Measurements from ENCODE around the gene SSTR4.

The SSTR4 gene

DNA sequence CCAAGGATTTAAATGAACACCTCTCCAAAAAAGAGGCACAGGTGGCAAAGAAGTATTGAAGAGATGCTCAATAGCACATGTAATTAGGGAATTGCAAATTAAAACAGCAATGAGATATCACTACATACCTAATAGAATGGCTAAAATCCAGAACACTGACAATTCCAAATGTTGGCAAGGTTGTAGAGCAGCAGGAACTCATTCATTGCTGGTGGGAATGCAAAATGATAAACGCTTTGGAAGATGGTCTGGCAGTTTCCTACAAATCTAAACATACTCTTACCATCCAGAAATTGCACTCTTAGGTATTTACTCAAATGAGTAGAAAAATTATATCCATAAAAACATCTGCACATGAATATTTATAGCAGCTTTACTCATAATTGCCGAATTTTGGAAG is 34.0 kb downstream of the SSTR4 start:
- no peak for DNase-seq

DNA sequence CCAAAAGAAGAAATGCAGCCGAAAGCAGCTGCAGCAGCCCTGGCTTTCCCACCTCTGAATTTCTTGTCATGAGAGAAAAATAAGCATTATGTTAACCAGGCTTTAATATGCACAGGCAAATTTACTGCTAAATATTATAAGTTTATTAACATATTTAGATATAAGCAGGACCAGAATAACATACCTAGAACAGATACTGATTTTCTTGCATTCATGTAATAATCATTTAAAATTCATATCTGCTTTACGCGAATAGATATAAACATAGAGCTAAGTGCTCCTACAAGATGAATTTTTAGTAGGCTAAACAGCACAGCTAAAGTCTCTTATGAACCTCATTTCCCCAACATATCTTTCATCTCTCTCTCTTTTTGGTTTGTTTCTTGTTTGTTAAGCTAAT is 36.3 kb downstream of the SSTR4 start:
- no peak for DNase-seq

DNA sequence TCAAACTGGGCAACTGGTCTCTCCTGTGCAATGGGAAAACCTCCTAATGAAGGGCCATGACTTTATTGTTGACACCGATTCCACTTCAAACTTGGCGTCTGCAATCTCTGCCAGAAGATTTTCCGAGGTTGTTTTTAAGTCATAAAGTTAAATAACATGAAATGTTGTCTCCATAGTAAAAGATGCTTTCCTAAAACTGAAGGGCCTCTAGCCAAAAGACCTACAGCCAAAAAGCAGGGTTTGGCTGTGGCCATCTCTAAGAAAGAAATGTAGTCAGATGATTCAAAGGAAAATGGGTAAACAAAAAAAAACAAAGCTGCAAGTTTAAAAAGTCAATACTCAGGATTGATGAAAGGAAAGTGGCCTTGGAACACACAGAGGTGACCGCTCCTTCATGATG is 36.9 kb downstream of the SSTR4 start:
- DNase-seq: no peak

DNA sequence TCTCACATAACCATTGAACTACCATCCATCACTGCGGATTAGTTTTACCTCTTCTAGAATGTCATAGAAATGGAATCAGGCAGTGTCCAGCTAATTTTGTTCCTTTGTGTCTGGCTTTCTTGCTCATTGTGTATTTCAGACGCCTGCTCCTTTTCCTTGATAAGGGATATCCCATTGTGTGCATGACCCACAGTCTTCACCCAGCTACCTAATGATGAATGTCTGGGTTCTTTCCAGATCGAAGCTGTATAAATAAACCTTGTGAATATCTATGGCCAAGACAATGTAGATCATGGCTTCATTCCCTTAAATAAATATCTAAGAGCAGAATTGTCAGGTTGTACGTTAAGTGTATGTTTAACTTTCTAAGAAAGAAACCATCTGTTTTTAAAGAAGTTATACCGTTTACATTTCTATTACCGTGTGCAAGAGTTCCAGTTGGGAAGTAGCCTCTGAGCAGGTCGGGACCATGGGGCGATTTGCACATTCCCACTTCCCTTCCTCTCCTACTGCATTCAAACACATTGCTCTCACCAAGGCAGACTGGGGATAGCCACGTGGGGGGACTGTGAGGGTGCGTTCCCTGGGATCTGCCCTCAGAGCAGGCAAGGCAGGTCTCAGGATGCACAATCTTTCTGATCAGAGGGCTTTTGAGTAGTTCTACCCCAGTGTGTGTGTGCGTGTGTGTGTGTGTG is 37.9 kb downstream of the SSTR4 start:
- no peak for DNase-seq

DNA sequence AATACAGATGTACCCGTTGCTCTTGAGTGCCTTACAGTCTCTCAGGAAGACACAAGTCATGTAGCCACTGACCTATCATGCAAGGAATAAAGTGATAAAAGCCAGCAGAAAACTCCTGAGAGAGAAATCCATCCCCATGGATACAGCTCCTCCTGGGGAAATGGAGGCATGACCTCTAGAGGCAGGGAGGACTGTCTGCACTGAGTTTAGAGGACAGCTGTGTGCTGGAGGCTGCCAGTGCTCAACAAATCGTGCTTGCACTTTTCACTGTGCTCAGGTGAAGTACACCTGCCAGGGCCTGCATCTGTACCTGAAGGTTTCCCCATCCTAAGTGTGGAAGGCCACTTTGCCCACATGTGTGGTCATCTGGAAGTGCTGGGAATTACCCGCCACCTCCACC is 38.9 kb downstream of the SSTR4 start:
- no peak for DNase-seq

DNA sequence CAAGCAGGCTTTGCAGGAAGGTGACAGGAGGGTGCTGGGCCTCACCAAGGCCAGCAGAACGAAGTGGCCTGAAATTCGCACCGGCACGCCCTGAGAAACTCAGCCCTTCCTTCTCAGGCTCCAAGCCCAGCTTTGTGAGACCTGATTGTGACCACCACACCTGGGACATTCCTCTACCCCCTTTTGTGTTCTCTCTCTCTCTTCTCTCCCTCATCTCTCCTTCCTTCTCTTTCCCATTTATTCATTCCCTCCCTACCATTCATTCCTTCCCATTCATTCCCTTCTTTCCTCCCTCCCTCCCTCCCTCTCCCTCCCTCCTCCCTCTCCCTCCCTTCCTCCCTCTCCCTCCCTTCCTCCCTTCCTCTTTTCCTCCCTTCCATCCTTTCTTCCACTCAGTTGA is 42.2 kb downstream of the SSTR4 start:
- DNase-seq: no peak

DNA sequence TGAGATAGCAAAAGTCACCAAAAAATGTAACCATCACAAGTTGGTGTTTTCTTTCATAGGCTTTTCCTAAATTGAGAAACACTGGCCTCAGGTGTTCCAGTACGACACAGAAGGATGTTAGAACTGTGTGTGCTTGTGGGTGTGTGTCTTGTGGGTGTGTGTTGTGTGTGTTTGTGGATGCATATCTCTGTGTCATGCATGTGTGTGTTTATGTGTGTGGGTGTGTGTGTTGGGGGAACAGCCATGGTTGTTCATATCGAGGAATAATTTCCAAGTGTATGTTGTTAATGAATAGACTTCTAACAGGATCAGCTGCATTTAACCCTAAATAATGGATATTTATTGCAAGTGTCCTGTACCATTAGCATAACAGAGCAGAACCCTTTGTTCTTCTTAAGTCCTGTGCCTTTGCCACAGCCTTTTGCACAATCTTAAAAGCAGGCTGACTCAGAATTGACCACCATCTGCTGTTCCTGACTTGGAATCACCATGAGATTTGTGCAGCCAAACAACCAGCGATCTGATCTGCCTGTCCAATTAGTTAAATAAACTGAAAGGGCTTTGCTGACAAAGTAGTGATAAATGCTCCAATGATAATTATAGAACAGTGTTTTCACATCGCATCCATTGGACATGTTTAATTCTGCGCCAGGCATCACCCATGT is 43.4 kb downstream of the SSTR4 start:
- peak; percentile 88 for DNase-seq

DNA sequence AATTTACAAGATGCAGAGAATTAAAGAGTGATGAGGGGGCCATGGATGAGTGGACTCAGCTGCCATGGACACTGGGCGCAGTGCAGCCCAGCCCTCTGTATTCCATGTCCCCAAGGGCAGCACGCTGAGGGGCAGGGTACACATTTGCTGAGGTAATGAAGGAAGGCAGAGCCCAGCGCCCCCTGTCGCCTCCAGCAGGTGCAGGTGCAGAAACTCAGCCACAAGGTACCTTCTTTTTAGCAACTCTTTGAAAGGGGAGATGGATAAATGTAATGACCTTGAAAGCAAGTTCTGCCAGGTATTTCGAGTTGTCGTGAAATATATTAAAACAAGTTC is 43.9 kb downstream of the SSTR4 start:
- DNase-seq: peak; percentile 85

DNA sequence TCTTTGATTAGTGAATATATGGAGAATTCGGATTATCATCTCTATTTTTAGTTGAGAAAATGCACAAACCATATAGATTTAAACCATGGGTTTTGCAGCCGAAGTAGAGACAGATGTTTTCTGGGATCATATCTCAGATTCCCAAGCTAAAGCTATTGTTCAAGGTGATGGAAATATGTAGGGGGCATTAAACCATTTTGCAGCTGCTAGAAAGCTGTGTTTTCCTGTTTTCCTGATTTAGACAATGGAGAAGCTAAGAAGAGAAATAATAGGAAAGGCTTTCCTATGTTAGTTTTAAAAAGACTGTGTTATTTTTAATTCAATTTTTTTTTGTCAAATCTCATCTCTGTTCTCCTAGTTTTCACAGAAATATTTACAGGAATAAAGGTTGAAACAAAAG is 44.8 kb downstream of the SSTR4 start:
- DNase-seq: no peak

DNA sequence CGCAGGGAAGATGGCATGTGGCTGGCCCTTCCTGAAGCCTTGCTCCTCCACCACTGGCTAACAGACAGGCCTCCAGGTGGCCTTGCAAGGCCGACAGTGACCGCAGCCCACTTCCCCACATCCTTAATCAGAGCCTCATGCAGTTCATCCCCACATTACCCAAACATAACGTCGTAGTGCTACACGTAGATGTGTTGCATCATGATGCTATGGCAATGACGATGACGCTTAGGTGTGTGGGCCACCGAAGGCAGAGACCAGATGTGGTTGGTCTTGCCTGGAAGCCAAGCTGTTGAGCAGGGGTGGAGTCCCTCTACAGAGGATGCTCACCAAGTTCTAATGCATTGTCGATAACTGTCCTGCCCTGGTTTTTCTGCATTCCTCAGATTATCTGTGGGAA is 45.4 kb downstream of the SSTR4 start:
- no peak for DNase-seq

DNA sequence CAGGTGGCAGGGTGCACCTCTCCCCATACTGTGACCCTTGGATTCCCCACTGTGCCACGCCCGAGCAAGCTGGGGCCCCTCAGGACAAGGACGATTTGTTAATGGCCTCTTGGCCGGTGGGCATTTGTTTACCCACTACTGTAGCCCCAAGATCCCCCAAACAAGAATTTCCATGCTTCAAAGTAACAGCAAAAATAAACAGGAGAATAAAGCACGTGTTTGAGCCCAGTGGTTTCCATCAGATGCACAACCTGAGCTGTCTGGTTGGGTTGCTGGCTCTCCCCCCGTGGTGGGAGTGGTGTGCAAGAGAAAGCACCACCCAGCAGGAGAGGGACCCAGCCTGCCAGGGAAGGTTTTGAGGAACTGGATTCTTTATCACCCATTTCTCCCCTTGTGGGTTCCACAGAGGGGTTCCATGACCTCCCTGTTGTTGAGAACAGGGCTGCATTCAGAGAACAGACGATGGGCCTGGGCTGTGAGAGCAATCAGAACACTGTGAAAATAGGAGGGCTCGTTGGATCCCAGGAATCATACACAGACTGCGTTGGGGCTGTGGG is 46.2 kb downstream of the SSTR4 start:
- no peak for DNase-seq

DNA sequence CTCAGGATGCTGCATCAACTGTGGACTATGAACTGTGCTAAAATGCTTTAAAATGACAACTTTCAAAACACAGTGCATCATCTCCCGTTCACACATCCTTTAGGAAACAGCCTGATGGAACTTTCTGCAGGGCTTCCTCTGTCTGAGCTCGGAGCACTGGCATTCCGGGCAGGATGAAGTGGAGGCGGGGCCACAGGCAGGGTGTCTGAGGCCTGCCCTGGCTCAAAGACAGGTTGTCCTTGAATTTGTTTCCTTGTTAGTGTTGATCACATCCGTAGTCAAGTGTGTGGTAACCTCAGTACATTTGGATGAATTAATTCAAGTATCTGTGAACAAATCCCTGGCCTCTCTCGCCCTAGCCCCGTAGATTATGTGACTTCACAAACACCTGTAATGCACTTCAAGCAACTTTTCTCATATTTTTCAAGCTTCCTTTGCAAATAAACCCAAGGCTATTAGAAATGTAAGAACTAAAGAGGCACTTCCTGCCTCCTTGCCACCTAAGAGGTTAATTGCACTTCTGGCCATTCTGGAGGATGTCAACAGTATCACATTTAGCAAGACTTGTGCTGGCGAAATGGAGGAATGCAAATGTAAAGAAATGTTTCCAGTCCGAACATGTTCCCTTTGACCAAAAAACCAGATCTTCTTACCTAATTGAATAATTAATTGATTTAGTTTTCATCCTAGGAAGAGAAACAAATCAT is 47.9 kb downstream of the SSTR4 start:
- no peak for DNase-seq

DNA sequence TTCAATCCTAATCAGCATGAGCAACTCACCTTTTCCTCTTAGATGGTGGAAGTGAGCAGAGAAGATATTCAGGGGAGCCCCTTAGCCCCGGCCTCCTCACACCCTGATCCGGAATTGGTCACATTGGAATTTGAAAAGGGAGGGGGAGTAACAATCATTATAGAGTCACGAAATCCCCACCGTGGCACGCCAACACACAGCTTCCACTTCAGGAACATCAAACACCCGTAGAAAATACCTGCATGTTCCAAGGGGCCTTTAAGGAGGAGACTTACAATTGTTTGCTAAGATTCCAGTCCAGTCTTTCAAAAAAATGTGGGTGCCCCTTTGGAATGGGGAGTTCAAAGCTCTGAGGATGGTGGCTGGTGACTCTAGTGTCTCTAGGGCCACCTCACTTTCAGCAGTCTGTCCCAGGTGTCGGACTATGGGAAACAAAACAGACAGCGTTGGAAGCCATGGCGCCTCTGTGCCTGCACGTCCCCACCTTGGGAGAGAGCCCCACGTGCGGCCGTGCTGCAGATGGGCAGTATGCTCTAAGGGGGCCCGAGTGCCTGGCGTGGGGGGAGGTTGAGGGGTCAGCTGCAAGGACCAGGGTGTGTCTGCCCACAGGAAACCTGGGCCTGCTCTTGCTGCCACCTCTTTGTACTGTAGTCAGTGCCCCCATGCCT is 48.6 kb downstream of the SSTR4 start:
- no peak for DNase-seq

DNA sequence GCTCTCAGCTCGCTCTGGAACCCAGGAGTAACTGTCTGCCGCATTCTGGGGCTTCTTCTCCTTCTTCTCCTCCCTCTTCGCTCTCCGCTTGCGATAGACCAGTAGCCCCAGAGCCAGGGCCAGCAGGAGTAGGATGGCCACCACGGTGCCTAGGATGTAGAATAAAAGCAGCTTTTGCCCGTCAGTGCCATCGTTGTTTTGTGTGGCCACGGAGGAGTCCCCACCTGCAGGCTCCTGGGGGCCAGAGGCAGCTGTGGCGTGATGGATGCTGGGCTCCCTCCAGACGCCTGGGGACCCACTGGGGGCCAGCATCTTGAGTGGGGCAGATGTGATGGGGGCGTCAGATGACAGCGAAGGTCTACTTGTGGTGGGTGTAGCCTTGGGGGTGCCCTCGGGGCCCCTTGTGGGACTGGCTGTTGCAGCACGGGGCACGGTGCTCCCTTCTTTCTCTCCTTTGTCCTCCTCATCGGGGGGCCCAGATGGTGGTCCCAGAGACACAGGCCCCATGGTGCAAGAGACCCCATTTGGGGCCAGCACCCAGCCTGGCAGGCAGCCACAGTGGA is 49.3 kb downstream of the SSTR4 start:
- DNase-seq: no peak

DNA sequence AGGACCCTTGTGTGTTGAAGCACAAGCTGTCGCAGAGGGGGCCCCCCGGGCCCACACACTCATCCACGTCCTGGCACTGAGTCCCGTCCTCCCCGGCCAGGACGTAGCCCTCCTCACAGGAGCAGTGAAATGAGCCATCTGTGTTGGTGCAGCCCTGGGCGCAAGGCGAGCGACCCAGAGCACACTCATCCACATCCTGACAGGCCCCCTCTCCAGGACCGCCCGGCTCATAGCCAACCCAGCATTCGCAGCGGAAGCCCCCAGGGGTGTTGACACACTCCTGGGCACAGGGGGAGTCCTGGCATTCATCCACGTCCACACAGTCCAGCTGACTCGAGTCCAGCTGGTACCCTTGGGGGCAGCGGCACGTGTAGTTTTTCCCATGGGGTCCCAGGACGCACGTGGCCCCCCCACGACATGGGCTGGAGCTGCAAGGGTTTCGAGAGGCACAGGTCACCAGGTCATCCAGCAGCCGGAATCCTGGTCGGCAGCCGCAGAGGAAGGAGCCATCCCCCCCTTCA is 49.8 kb downstream of the SSTR4 start:
- no peak for DNase-seq

DNA sequence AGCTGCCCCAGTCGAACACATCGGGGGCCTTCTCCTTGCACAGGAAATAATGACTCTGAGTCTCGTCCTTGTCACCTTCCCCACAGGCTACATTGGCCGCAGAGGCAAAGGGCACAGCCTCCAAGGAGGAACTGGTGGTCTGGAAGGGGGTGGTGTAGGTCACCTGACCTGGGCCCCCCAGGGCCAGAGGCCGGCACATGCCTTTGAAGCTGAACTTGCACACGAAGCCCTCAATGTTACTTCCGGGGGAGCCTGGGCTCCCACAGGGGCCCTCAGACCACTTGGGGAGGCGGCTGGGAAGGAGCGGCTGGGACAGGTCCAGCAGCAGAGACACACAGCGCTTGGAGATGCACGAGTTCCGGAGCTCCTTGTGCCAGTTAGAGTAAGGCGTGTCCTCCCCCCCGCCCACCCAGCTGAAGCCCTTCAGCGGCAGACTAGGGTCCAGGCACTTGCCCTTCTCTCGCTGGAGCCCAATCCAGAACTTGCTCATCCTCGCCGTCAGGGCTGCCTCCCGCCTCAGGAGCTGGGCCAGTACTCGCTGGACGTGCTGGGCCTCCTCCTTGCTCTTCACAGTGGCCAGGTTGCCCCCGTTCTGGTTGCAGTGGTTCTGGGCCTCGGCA is 50.4 kb downstream of the SSTR4 start:
- no peak for DNase-seq

DNA sequence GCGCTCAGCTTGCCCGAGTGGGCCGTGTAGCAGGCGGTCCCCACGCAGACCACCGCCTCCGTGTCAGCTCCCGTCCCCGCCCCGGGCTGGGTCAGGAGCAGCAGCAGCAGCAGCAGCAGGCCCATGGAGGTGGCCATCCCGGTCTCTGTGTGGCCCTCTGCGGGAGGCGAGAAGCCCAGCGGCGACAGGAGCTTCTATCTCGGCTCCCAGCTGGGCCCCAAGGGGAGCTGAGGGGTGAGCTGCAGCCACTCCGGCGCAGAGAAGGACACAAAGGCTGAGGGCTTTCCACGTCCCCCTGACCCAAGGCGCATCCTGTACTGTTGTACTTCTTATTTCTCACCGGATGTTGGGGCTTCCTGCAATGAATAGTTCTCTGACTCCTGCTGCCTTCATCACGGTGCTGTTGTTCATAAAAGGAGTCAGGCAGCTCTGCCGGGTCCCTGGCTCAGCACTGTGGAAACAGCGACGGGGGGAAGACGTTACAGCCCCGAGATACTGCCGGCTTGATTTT is 51.0 kb downstream of the SSTR4 start, which contains the start of gene CD93:
Gene CD93, minus strand, starts transcription at position 269 of the 511 bp plus-strand sequence. Its CDS starts 132 bp downstream, at position 137.
- DNase-seq: peak; percentile 30

DNA sequence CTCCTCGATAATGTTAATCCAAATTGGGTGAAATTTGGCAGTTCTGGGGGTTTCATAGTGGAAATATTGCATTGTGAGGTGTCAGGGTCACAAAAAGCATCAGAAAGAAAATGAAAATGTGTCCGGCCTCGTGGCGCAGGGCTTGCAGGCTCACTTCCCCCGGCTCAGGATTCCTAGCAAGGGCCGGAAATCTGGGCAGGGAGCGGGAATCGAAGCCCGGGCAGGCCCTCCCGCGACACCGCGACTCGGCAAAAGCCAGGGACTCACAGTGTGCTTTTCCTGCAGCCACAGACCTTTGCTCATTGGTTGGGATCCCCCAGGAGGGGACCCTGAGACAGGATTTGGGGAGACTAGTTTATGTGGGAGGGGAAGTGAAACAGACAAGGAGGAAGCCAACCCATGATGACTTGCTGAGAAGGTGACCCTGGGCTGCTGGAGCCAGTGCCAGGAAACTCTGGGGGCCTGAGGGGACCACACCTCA is 51.9 kb downstream of the SSTR4 start:
- no peak for DNase-seq

DNA sequence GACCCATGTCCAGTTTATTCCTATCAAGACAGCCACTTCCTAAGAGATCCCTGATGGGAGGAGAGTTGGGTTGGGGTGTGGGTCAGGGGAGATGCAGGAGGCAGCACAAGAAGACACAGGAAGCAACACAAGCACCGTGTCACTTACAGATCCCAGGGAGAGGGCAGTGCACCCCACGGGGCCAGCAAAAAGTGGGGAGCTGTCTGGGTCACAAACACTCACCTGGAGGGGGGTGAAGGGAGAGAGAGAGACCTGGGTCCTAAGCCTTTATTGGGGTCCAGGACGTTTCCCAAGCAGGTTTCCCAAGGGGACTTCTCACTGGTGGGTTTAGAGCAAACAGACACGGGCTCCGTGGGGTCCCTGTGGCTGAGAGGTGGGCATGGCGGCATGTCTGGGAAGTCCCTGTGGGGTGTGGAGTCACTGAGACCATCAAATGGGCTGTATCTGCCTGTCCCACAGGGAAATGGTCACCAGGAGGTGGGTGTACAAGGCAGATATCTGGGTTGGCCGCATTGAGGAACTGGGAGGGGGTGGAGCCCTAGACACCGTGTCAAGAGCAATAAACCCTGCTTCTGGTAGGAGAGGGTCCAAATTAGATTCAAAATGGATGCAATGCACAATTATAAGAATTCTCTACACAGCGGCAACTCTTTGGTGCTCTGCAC is 52.6 kb downstream of the SSTR4 start:
- no peak for DNase-seq

Measured in eye (tissue), 1 donor.